Effector memory CD8-positive, alpha-beta T cell (primary cell): ENCODE measurements around the gene NKX6-2.

Source experiments
- ATAC-seq: fragments of 150-1000 bp; cut with Tn5 transposase; replicated peaks from 2 replicates; pipeline ENCODE4 v1.10.0; 2021; ENCODE audit warnings: mild to moderate bottlenecking, moderate library complexity
- DNase-seq, 3 experiments: peaks; one replicate each; pipeline ENCODE4 v3.0.0; 2021
- H3K27ac Mint-ChIP-seq, 2 donors: one replicate each; pipeline ENCODE4 v1.8.0; 2022; ENCODE audit warnings: mild to moderate bottlenecking in 2 of 2, mixed read lengths in 2 of 2, moderate library complexity in 2 of 2
- H3K27me3 Mint-ChIP-seq, 2 donors: one replicate each; pipeline ENCODE4 v1.8.0; 2022; ENCODE audit warnings: mixed read lengths in 2 of 2
- H3K36me3 Mint-ChIP-seq: one replicate; pipeline ENCODE4 v1.8.0; 2022; ENCODE audit warnings: mild to moderate bottlenecking, moderate library complexity, mixed read lengths; ENCODE audit not compliant: insufficient read depth
- H3K4me1 Mint-ChIP-seq, 2 donors: one replicate each; pipeline ENCODE4 v1.8.0; 2022; ENCODE audit warnings: low read depth in 2 of 2, mixed read lengths in 2 of 2
- H3K4me3 Mint-ChIP-seq, 2 donors: one replicate each; pipeline ENCODE4 v1.8.0; 2022; ENCODE audit warnings: mild to moderate bottlenecking in 2 of 2, mixed read lengths in 2 of 2, moderate library complexity in 2 of 2
- H3K9me3 Mint-ChIP-seq, 2 donors: one replicate each; pipeline ENCODE4 v1.8.0; 2022; ENCODE audit warnings: mixed read lengths in 2 of 2

NKX6-2 gene

DNA sequence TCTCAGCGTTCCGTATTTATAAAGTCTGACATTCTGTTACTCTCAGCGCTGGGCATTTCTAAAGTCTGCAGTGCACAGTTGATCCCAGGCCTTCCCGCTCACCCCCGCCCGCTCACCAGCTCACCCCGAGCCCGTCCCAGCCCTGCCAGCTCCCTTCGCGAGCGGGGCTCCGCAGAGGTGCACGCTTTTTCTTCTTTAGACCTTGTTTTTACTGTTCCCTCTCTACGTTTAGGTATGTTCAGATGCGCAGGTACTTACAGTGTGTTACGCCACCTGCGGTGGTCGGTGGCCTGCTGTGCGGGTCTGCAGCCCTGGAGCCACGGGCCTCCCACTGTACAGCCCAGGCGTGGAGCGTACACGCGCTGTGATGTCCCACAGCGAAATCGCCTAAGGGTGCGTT, 28.8 kb downstream of the NKX6-2 start:
- no peak overlapping the region for H3K4me3 Mint-ChIP-seq
- ATAC-seq (no peak), DNase-seq (no peak)
- no peak overlapping the region for H3K27ac Mint-ChIP-seq
- peaks cover 0 to 3% of the 10 kb centered on the region in 2 donors for H3K4me1 Mint-ChIP-seq
- H3K36me3 Mint-ChIP-seq = peaks cover 6% of the 10 kb centered on the region
- no peaks in the 10 kb centered on the region for H3K9me3 Mint-ChIP-seq
- H3K27me3 Mint-ChIP-seq = no peaks in the 10 kb centered on the region

DNA sequence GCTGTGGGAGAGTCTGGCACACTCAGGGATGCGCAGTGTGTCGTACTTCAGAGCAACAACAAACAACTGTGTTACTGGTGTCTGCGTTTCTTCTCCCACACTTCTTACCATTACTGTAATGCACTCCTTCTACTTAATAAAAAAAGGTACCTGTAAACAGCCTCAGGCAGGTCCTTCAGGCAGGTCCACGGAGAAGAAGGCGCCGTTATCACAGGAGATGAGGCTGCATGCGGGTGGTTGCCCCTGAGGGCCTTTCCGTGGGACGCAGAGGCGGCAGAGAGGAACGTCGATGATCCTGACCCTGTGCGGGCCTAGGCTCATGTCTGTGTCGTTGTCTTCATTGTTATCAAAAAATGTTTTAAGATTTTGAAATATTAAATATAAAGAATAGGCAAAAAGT, 29.4 kb downstream of the NKX6-2 start:
- DNase-seq = no peak
- H3K27ac Mint-ChIP-seq = no peak overlapping the region
- no peaks in the 10 kb centered on the region for H3K4me1 Mint-ChIP-seq
- H3K36me3 Mint-ChIP-seq = peaks cover 6% of the 10 kb centered on the region
- H3K9me3 Mint-ChIP-seq = no peaks in the 10 kb centered on the region
- H3K27me3 Mint-ChIP-seq = no peaks in the 10 kb centered on the region
- no peak for ATAC-seq
- no peak overlapping the region for H3K4me3 Mint-ChIP-seq

- Mint-ChIP-seq H3K27ac (no peak overlapping the region), H3K4me1 (no peaks in the 10 kb centered on the region)
Observed at GRCh38 chr10:132755166-132755711, 30.7 kb downstream of the NKX6-2 start.

DNA sequence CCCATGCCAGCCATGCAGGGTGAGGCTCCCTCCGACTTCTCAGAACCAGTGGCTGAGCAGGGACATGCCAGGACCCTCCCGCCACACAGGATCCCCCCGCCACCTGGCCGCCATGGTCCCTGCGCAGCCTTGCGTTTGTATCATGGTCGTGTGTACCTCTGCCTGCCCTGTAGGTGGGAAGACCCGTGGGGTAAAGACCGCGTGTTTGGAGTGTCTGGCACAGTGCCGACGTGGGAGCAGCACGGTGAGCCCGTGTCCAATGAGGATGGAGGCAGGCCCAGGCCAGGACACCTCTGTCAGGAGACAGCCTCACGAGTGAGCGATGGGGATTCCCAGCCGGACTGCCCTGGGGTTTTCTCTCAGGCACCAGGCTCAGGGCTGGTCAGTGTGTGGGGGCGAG, 31.9 kb downstream of the NKX6-2 start:
- Mint-ChIP-seq H3K4me3 (no peak overlapping the region), H3K9me3 (no peaks in the 10 kb centered on the region)

More at GRCh38 chr10:132755166-132755711, 30.7 kb downstream of the NKX6-2 start:
- ATAC-seq (no peak), DNase-seq (no peak)
- H3K4me3 Mint-ChIP-seq = no peak overlapping the region
- no peaks in the 10 kb centered on the region for H3K27me3 Mint-ChIP-seq
- H3K9me3 Mint-ChIP-seq = no peaks in the 10 kb centered on the region
- peaks cover 3% of the 10 kb centered on the region for H3K36me3 Mint-ChIP-seq

DNA sequence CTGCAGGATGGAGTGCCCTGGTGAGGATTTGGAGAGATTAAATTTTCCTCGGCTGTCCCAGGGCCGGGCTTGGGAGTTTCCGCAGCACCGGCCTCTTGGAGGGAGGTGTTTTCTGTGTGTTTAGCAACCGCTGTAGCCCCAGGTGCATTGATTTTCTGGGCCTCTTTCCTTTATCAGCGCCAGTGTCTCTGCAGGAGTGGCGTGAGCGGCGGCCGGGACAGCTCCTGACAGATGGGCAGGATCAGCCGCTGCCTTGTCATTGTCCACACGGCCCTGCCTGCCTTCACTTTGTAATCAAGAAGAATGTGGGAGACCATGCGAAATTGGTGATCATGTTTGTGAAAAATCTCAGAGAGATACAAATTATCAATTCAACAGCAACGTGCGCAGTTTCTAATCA, 32.4 kb downstream of the NKX6-2 start:
- no peak overlapping the region for H3K27ac Mint-ChIP-seq
- H3K36me3 Mint-ChIP-seq = peaks cover 3% of the 10 kb centered on the region
- H3K27me3 Mint-ChIP-seq = no peaks in the 10 kb centered on the region
- ATAC-seq (no peak), DNase-seq (no peak)
- no peaks in the 10 kb centered on the region for H3K9me3 Mint-ChIP-seq
- no peaks in the 10 kb centered on the region for H3K4me1 Mint-ChIP-seq
- no peak overlapping the region for H3K4me3 Mint-ChIP-seq

More for the DNA sequence above, 31.9 kb downstream of the NKX6-2 start:
- H3K27ac Mint-ChIP-seq = no peak overlapping the region
- H3K4me1 Mint-ChIP-seq = no peaks in the 10 kb centered on the region
- DNase-seq (no peak), ATAC-seq (no peak)
- peaks cover 3% of the 10 kb centered on the region for H3K36me3 Mint-ChIP-seq
- H3K27me3 Mint-ChIP-seq = no peaks in the 10 kb centered on the region

DNA sequence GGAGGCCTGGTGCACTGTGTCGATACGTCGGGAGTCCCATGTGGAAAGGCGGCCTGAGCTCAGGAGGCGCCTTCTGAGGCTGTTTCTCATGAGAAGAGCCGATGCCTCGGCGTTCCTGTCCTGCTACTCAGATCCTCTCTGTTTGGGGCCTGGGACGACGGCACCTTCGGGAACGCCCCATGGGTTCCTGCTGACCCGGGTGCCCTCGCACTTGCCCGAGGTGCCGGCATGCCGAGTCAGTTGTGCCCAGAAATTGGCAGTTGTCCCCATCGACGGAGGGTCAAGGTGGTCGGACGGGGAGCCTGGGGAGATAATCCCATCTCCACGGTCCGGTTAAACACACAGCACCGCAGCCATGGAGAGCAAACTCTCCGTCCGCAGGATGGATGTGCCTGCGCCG, 33.0 kb downstream of the NKX6-2 start:
- Mint-ChIP-seq H3K27me3 (no peaks in the 10 kb centered on the region), H3K36me3 (peaks cover 3% of the 10 kb centered on the region), H3K9me3 (no peaks in the 10 kb centered on the region), H3K4me1 (no peaks in the 10 kb centered on the region), H3K27ac (no peak overlapping the region), H3K4me3 (no peak overlapping the region)
- DNase-seq (no peak), ATAC-seq (no peak)

GRCh38 chr10:132752378-132752777, 33.6 kb downstream of the NKX6-2 start:
- H3K4me1 Mint-ChIP-seq = no peaks in the 10 kb centered on the region
- peaks cover 3% of the 10 kb centered on the region for H3K36me3 Mint-ChIP-seq
- no peak overlapping the region for H3K27ac Mint-ChIP-seq
- H3K4me3 Mint-ChIP-seq = no peak overlapping the region
- DNase-seq (no peak), ATAC-seq (no peak)
- H3K27me3 Mint-ChIP-seq = no peaks in the 10 kb centered on the region
- no peaks in the 10 kb centered on the region for H3K9me3 Mint-ChIP-seq

- no peak overlapping the region for H3K27ac Mint-ChIP-seq
- no peak for ATAC-seq
- no peaks in the 10 kb centered on the region for H3K27me3 Mint-ChIP-seq
- no peak overlapping the region for H3K4me3 Mint-ChIP-seq
- peaks cover 3% of the 10 kb centered on the region for H3K36me3 Mint-ChIP-seq
- H3K9me3 Mint-ChIP-seq = no peaks in the 10 kb centered on the region
- DNase-seq = no peak
- H3K4me1 Mint-ChIP-seq = no peaks in the 10 kb centered on the region
Observed at GRCh38 chr10:132750936-132751335, 35.0 kb downstream of the NKX6-2 start.

DNA sequence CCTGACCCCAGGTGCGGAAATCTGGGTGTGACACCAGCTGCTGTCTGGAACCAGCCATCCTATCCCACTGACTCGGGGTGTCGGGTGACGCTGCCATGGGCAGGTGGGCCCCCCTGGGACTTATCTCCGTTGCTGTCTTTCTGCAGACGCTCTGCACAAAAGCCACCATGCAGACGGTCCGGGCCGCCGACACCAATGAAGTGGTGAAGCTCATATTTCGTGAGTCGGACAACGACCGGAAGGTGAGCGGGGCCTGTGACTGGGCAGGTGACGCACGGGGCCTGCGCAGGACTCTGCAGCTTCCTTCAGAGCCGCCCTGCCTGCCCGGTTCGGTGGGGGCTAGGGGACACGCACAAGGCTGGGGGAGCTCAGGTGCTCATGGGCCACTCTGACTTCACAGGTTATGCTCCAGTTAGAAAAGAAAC, 36.6 kb downstream of the NKX6-2 start:
- Mint-ChIP-seq H3K27me3 (no peaks in the 10 kb centered on the region), H3K4me1 (no peaks in the 10 kb centered on the region), H3K4me3 (no peak overlapping the region), H3K9me3 (no peaks in the 10 kb centered on the region), H3K36me3 (no peaks in the 10 kb centered on the region), H3K27ac (no peak overlapping the region)
- DNase-seq (no peak), ATAC-seq (no peak)

GRCh38 chr10:132748545-132749370, 37.2 kb downstream of the NKX6-2 start:
- no peak for DNase-seq
- Mint-ChIP-seq H3K4me1 (no peaks in the 10 kb centered on the region), H3K27ac (no peak overlapping the region), H3K27me3 (no peaks in the 10 kb centered on the region), H3K36me3 (no peaks in the 10 kb centered on the region), H3K4me3 (no peak overlapping the region), H3K9me3 (no peaks in the 10 kb centered on the region)
- ATAC-seq = no peak

DNA sequence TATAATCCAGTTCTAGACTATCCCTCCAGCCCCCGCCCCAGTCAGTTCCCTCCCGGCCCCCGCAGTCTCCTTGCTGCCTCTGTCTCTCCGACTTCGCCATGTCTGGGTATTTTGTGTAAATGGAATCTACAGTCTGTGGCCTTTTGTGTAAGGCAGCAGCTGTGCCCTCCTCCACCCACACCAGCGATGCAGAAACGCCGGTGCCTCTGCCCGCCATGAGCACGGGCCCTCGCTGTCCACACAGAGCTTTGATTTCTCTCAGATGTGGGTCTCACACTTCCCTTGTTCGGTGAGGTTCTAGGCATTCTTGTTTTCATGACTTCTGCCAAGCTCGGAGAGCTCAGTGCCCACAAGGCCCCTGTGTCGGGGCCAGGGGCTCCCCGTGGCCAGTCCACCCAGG, 37.8 kb downstream of the NKX6-2 start:
- Mint-ChIP-seq H3K27me3 (no peaks in the 10 kb centered on the region), H3K36me3 (no peaks in the 10 kb centered on the region), H3K4me3 (no peak overlapping the region), H3K4me1 (no peaks in the 10 kb centered on the region), H3K27ac (no peak overlapping the region), H3K9me3 (no peaks in the 10 kb centered on the region)
- no peak for DNase-seq
- no peak for ATAC-seq

- H3K27ac Mint-ChIP-seq = no peak overlapping the region
- no peaks in the 10 kb centered on the region for H3K27me3 Mint-ChIP-seq
- ATAC-seq (no peak), DNase-seq (no peak)
- no peaks in the 10 kb centered on the region for H3K4me1 Mint-ChIP-seq
- no peaks in the 10 kb centered on the region for H3K36me3 Mint-ChIP-seq
- no peaks in the 10 kb centered on the region for H3K9me3 Mint-ChIP-seq
- H3K4me3 Mint-ChIP-seq = no peak overlapping the region
Observed at GRCh38 chr10:132746801-132747625, 38.9 kb downstream of the NKX6-2 start.

- H3K4me3 Mint-ChIP-seq = no peak overlapping the region
- no peaks in the 10 kb centered on the region for H3K27me3 Mint-ChIP-seq
- ATAC-seq = no peak
- no peaks in the 10 kb centered on the region for H3K36me3 Mint-ChIP-seq
- no peaks in the 10 kb centered on the region for H3K4me1 Mint-ChIP-seq
- no peak for DNase-seq
- H3K27ac Mint-ChIP-seq = no peak overlapping the region
- no peaks in the 10 kb centered on the region for H3K9me3 Mint-ChIP-seq
Observed at GRCh38 chr10:132746386-132746785, 39.6 kb downstream of the NKX6-2 start.

DNA sequence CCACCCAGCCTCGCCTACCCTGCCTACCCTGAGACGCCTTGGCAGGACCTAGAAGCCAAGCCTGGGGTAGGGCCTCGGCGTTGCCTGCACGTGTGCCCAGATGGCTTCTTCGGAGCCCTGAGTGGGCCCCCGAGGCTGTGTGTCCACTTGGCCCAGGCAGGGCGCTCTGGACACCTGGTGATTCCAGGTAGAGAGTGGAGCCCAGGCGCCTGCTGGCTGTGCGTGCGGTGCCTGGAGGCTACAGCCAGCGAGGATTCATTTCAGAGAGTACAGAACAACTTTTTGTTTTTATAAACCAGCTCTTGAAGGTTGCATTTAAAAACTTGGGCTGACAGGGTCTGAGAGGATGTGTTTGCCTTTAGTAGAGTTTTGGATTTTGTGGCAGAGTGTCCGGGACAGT, 40.0 kb downstream of the NKX6-2 start:
- no peak for DNase-seq
- H3K4me1 Mint-ChIP-seq = no peaks in the 10 kb centered on the region
- no peaks in the 10 kb centered on the region for H3K36me3 Mint-ChIP-seq
- H3K9me3 Mint-ChIP-seq = no peaks in the 10 kb centered on the region
- ATAC-seq = no peak
- no peaks in the 10 kb centered on the region for H3K27me3 Mint-ChIP-seq
- H3K27ac Mint-ChIP-seq = no peak overlapping the region
- H3K4me3 Mint-ChIP-seq = no peak overlapping the region
